HCT116 (cell line): Measurements from ENCODE around the gene HECW1.

Experiments
- CEBPB ChIP-seq: IDR thresholded peaks from 2 replicates; pipeline ENCODE4 v1.6.1; 2012; ENCODE audit warnings: low read depth
- CTCF ChIP-seq, 3 experiments: fragments of 200-600 bp in 1 of 3; sonication (generic) in 1 of 3; IDR thresholded peaks in 2 of 3; conservative IDR thresholded peaks in 1 of 3; 2 replicates each; pipeline ENCODE4 v1.5.1; 2012 to 2017; ENCODE audit warnings: low read depth in 2 of 3, low read length in 2 of 3, antibody characterized with exemption in 1 of 3, borderline replicate concordance in 1 of 3, control low read depth in 1 of 3, mild to moderate bottlenecking in 1 of 3, mixed read lengths in 1 of 3, mixed run types in 1 of 3, moderate library complexity in 1 of 3; ENCODE audit not compliant: insufficient read depth in 1 of 3
- EZH2 ChIP-seq: fragments of 200-600 bp; sonication (generic); IDR thresholded peaks from 2 replicates; pipeline ENCODE4 v1.6.1; 2017; ENCODE audit warnings: antibody characterized with exemption, mixed run types
- EZH2phosphoT487 ChIP-seq: fragments of 200-600 bp; IDR thresholded peaks from 2 replicates; pipeline ENCODE4 v1.6.1; 2018; ENCODE audit warnings: antibody characterized with exemption, borderline replicate concordance
- FOSL1 ChIP-seq: IDR thresholded peaks from 2 replicates; pipeline ENCODE4 v1.6.1; 2012; ENCODE audit warnings: low read depth
- POLR2A ChIP-seq: IDR thresholded peaks from 2 replicates; pipeline ENCODE4 v1.7.0; 2011; ENCODE audit warnings: borderline replicate concordance; ENCODE audit not compliant: insufficient read depth, insufficient read length; ENCODE audit errors: extremely low read depth
- POLR2AphosphoS5 ChIP-seq: IDR thresholded peaks from 2 replicates; pipeline ENCODE4 v1.6.1; 2011; ENCODE audit warnings: mild to moderate bottlenecking, low read depth, low read length, moderate library complexity
- SIN3A ChIP-seq: IDR thresholded peaks from 2 replicates; pipeline ENCODE4 v1.6.1; 2012; ENCODE audit warnings: low read depth
- TCF7L2 ChIP-seq: IDR thresholded peaks from 2 replicates; pipeline ENCODE4 v1.7.0; 2011; ENCODE audit warnings: borderline replicate concordance, inconsistent platforms; ENCODE audit not compliant: insufficient read depth, insufficient read length; ENCODE audit errors: extremely low read depth
- YY1 ChIP-seq: IDR thresholded peaks from 2 replicates; pipeline ENCODE4 v1.6.1; 2011; ENCODE audit warnings: low read length, low read depth, moderate library complexity, mild to moderate bottlenecking; ENCODE audit not compliant: insufficient replicate concordance; ENCODE audit errors: extremely low read depth
- ZNF274 ChIP-seq: fragments of 200-500 bp; sonication (Bioruptor generic); IDR thresholded peaks from 2 replicates; pipeline ENCODE4 v1.6.1; 2014; ENCODE audit warnings: mild to moderate bottlenecking, low read depth, low read length, inconsistent platforms
- TF ChIP-seq, protein P1 (sequence below): IDR thresholded peaks from 2 replicates; pipeline ENCODE4 v1.6.1; 2012; ENCODE audit warnings: low read depth

GRCh38 chr7:43385309-43385680 is 272.8 kb downstream of the HECW1 start:
- TF ChIP-seq CTCF (IDR thresholded peaks at IDR 0.05 in 2 of 3, conservative IDR thresholded peaks at IDR 0.05 in 1 of 3; ENCODE audit: borderline replicate concordance in 1 of 3, insufficient read depth in 1 of 3, low read depth in 2 of 3, low read length in 2 of 3) (no peak), EZH2 (no peak), ZNF274 (no peak), EZH2phosphoT487 (no peak), POLR2AphosphoS5 (no peak), POLR2A (no peak), FOSL1 (no peak), YY1 (no peak), SIN3A (no peak), CEBPB (no peak), TCF7L2 (no peak)
- TF ChIP-seq, protein P1, sequence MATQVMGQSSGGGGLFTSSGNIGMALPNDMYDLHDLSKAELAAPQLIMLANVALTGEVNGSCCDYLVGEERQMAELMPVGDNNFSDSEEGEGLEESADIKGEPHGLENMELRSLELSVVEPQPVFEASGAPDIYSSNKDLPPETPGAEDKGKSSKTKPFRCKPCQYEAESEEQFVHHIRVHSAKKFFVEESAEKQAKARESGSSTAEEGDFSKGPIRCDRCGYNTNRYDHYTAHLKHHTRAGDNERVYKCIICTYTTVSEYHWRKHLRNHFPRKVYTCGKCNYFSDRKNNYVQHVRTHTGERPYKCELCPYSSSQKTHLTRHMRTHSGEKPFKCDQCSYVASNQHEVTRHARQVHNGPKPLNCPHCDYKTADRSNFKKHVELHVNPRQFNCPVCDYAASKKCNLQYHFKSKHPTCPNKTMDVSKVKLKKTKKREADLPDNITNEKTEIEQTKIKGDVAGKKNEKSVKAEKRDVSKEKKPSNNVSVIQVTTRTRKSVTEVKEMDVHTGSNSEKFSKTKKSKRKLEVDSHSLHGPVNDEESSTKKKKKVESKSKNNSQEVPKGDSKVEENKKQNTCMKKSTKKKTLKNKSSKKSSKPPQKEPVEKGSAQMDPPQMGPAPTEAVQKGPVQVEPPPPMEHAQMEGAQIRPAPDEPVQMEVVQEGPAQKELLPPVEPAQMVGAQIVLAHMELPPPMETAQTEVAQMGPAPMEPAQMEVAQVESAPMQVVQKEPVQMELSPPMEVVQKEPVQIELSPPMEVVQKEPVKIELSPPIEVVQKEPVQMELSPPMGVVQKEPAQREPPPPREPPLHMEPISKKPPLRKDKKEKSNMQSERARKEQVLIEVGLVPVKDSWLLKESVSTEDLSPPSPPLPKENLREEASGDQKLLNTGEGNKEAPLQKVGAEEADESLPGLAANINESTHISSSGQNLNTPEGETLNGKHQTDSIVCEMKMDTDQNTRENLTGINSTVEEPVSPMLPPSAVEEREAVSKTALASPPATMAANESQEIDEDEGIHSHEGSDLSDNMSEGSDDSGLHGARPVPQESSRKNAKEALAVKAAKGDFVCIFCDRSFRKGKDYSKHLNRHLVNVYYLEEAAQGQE: no peak
